SK-N-SH treated with all-trans-retinoic acid at 6 μM for 48 hours (cell line): Measurements from ENCODE around the gene MAP3K14.

Experiments used
- ATAC-seq: fragments of 200-7000 bp; cut with Tn5 transposase; 3 replicates; pipeline ENCODE4 v1.9.1; 2020; ENCODE audit warnings: mild to moderate bottlenecking, moderate library complexity
- ARNTL ChIP-seq: fragments of 450-650 bp; formaldehyde crosslinking; IDR thresholded peaks from 2 replicates; pipeline ENCODE4 v1.5.0; 2020; ENCODE audit warnings: low read depth, mild to moderate bottlenecking, moderate library complexity, borderline replicate concordance
- BACH2 ChIP-seq: fragments of 250-450 bp; sonication (Bioruptor Pico); IDR thresholded peaks from 2 replicates; pipeline ENCODE4 v1.9.0; 2021; ENCODE audit warnings: mild to moderate bottlenecking, borderline replicate concordance
- CSDC2 ChIP-seq: fragments of 250-450 bp; sonication (Bioruptor Pico); IDR thresholded peaks from 2 replicates; pipeline ENCODE4 v1.5.0; 2020; ENCODE audit warnings: mild to moderate bottlenecking, moderate library complexity
- ESRRG ChIP-seq: fragments of 250-450 bp; sonication (Bioruptor Pico); IDR thresholded peaks from 2 replicates; pipeline ENCODE4 v1.6.1; 2021; ENCODE audit warnings: mild to moderate bottlenecking
- GLIS3 ChIP-seq: fragments of 250-450 bp; sonication (Bioruptor Pico); IDR thresholded peaks from 2 replicates; pipeline ENCODE4 v1.5.0; 2020; ENCODE audit warnings: mild to moderate bottlenecking, moderate library complexity
- OSR1 ChIP-seq: fragments of 250-450 bp; sonication (Bioruptor Pico); IDR thresholded peaks from 2 replicates; pipeline ENCODE4 v1.8.0; 2022; ENCODE audit warnings: moderate library complexity, mild to moderate bottlenecking, inconsistent platforms
- PATZ1 ChIP-seq: fragments of 250-450 bp; sonication (Bioruptor Pico); IDR thresholded peaks from 2 replicates; pipeline ENCODE4 v1.8.0; 2020; ENCODE audit warnings: mild to moderate bottlenecking, moderate library complexity, borderline replicate concordance
- PPARA ChIP-seq: fragments of 250-450 bp; sonication (Bioruptor Pico); IDR thresholded peaks from 2 replicates; pipeline ENCODE4 v1.5.0; 2020; ENCODE audit warnings: mild to moderate bottlenecking, borderline replicate concordance
- RARB ChIP-seq: fragments of 250-450 bp; sonication (Bioruptor Pico); IDR thresholded peaks from 2 replicates; pipeline ENCODE4 v1.8.0; 2021; ENCODE audit warnings: mild to moderate bottlenecking, moderate library complexity
- TSHZ2 ChIP-seq: fragments of 250-450 bp; sonication (Bioruptor Pico); IDR thresholded peaks from 2 replicates; pipeline ENCODE4 v1.5.0; 2020; ENCODE audit warnings: mild to moderate bottlenecking, moderate library complexity
- ZC3H10 ChIP-seq: fragments of 250-450 bp; sonication (Bioruptor Pico); IDR thresholded peaks from 2 replicates; pipeline ENCODE4 v1.5.1; 2021; ENCODE audit warnings: mild to moderate bottlenecking, moderate library complexity
- ZFP30 ChIP-seq: fragments of 450-650 bp; formaldehyde crosslinking; IDR thresholded peaks from 2 replicates; pipeline ENCODE4 v1.5.0; 2022; ENCODE audit warnings: mild to moderate bottlenecking, moderate library complexity
- ZNF565 ChIP-seq: fragments of 450-650 bp; formaldehyde crosslinking; conservative IDR thresholded peaks from 2 replicates; pipeline ENCODE4 v1.5.0; 2020; ENCODE audit warnings: low read depth, mild to moderate bottlenecking, moderate library complexity
- ZNF8 ChIP-seq: fragments of 450-650 bp; formaldehyde crosslinking; IDR thresholded peaks from 2 replicates; pipeline ENCODE4 v1.5.0; 2020; ENCODE audit warnings: mild to moderate bottlenecking, moderate library complexity
- TF ChIP-seq, protein P1 (sequence below): fragments of 250-450 bp; sonication (Bioruptor Pico); IDR thresholded peaks from 2 replicates; pipeline ENCODE4 v1.5.1; 2020; ENCODE audit warnings: low read depth, mild to moderate bottlenecking, moderate library complexity
- TF ChIP-seq, protein P2 (sequence below): fragments of 250-450 bp; sonication (Bioruptor Pico); IDR thresholded peaks from 2 replicates; pipeline ENCODE4 v1.8.0; 2021; ENCODE audit warnings: low read depth, mild to moderate bottlenecking, moderate library complexity, borderline replicate concordance
- TF ChIP-seq, protein P3 (sequence below): fragments of 250-450 bp; sonication (Bioruptor Pico); IDR thresholded peaks from 2 replicates; pipeline ENCODE4 v1.5.1; 2021; ENCODE audit warnings: mild to moderate bottlenecking, moderate library complexity

MAP3K14 gene

GRCh38 chr17:45222996-45223538 is 93.8 kb downstream of the MAP3K14 start (continued):
- TF ChIP-seq ZC3H10 (CRISPR knock-in tag) (no peak), GLIS3 (CRISPR knock-in tag) (no peak), PATZ1 (CRISPR knock-in tag) (no peak)
- TF ChIP-seq, protein P1, sequence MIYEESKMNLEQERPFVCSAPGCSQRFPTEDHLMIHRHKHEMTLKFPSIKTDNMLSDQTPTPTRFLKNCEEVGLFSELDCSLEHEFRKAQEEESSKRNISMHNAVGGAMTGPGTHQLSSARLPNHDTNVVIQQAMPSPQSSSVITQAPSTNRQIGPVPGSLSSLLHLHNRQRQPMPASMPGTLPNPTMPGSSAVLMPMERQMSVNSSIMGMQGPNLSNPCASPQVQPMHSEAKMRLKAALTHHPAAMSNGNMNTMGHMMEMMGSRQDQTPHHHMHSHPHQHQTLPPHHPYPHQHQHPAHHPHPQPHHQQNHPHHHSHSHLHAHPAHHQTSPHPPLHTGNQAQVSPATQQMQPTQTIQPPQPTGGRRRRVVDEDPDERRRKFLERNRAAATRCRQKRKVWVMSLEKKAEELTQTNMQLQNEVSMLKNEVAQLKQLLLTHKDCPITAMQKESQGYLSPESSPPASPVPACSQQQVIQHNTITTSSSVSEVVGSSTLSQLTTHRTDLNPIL, result no peak

DNA sequence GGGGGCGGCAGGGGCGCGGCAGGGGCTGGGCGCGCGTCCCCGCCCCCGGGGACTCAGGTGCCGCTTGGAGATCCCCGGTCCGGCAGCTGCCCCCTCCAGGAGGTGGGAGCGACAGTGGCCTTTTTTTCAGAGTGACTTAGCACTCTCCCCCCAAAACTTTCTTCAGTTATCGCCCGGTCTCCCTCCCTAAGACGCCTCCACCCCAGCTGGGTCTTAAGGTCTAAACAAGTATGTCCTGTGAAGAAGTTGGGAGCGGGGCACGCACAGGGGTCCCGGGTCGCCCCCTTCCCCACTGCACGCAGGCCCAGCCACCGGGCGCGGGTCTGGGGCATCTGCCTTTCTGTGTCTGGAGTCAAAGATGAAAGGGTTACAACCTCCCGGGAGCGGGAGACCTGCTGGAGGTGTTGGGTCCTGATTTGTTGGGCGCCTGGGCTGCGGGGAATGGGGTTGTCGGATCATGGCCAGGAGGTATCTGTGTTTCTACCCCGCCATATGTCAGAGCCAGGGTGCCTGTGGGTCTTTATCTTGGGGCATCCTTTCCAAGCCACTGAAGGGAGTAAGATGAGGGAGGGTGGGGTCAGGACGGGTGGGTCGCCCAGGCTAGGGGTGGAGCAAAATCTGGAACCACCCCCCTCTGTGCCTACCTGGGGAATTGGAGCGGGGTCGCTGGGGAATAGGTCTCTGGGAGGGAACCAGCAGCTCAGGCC is 94.4 kb downstream of the MAP3K14 start:
- TF ChIP-seq RARB (CRISPR knock-in tag) (no peak), ZC3H10 (CRISPR knock-in tag) (no peak), ESRRG (CRISPR knock-in tag) (no peak), BACH2 (CRISPR knock-in tag) (no peak), GLIS3 (CRISPR knock-in tag) (no peak), PPARA (CRISPR knock-in tag) (no peak), TSHZ2 (CRISPR knock-in tag) (no peak), ZNF8 (no peak), CSDC2 (CRISPR knock-in tag) (no peak), ARNTL (no peak), OSR1 (CRISPR knock-in tag) (no peak), ZNF565 (CRISPR knock-in tag) (no peak), ZFP30 (CRISPR knock-in tag) (no peak), PATZ1 (CRISPR knock-in tag) (no peak)
- TF ChIP-seq, protein P1, result no peak
- TF ChIP-seq, protein P2, sequence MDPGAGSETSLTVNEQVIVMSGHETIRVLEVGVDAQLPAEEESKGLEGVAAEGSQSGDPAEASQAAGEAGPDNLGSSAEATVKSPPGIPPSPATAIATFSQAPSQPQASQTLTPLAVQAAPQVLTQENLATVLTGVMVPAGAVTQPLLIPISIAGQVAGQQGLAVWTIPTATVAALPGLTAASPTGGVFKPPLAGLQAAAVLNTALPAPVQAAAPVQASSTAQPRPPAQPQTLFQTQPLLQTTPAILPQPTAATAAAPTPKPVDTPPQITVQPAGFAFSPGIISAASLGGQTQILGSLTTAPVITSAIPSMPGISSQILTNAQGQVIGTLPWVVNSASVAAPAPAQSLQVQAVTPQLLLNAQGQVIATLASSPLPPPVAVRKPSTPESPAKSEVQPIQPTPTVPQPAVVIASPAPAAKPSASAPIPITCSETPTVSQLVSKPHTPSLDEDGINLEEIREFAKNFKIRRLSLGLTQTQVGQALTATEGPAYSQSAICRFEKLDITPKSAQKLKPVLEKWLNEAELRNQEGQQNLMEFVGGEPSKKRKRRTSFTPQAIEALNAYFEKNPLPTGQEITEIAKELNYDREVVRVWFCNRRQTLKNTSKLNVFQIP, result no peak
- TF ChIP-seq, protein P3, sequence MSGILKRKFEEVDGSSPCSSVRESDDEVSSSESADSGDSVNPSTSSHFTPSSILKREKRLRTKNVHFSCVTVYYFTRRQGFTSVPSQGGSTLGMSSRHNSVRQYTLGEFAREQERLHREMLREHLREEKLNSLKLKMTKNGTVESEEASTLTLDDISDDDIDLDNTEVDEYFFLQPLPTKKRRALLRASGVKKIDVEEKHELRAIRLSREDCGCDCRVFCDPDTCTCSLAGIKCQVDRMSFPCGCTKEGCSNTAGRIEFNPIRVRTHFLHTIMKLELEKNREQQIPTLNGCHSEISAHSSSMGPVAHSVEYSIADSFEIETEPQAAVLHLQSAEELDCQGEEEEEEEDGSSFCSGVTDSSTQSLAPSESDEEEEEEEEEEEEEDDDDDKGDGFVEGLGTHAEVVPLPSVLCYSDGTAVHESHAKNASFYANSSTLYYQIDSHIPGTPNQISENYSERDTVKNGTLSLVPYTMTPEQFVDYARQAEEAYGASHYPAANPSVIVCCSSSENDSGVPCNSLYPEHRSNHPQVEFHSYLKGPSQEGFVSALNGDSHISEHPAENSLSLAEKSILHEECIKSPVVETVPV (CRISPR knock-in tag), result no peak
- no peak for ATAC-seq
